Colonic mucosa (tissue), 4 donors: ENCODE measurements around the gene WDR5. TPM values are rescaled to one million over a fixed set of nuclear protein-coding genes. Genes with fewer than 3 reads are reported as not detected.

Experiments
- DNase-seq: peaks from one replicate; pipeline ENCODE4 v3.0.0-alpha.2; 2020
- H3K27ac ChIP-seq: fragments of 200-600 bp; one replicate; pipeline ENCODE4 v1.8.0; 2021
- H3K27me3 ChIP-seq: fragments of 200-600 bp; one replicate; pipeline ENCODE4 v1.8.0; 2021
- H3K36me3 ChIP-seq: fragments of 200-600 bp; one replicate; pipeline ENCODE4 v1.8.0; 2021
- H3K4me1 ChIP-seq: fragments of 200-600 bp; one replicate; pipeline ENCODE4 v1.8.0; 2021; ENCODE audit warnings: mild to moderate bottlenecking
- H3K4me3 ChIP-seq: fragments of 200-600 bp; one replicate; pipeline ENCODE4 v1.8.0; 2021
- H3K9ac ChIP-seq, 2 donors: one replicate each; pipeline ENCODE4 v1.7.0; 2013; ENCODE audit warnings: control low read depth in 2 of 2, low read depth in 2 of 2, low read length in 2 of 2
- H3K9me3 ChIP-seq: fragments of 200-600 bp; one replicate; pipeline ENCODE4 v1.8.0; 2021
- intact Hi-C: fragments of 100-400 bp; cut with DNase I; formaldehyde crosslinking; loops from one replicate; pipeline ENCODE4 v1.14.1; 2022
- total RNA-seq, 2 donors: library from RNA; stranded (reverse); fragmentation: NEBNext Ultra II Directional in 1 of 2; extraction: Animal tissue kit (Norgen Biotek cat#: 25700) in 1 of 2; gene quantifications; one replicate each; pipeline ENCODE4 v1.2.1, GENCODE V29; 2021
- TF ChIP-seq, protein P1 (sequence below): fragments of 200-600 bp; IDR thresholded peaks from one replicate; pipeline ENCODE4 v1.8.0; 2022; ENCODE audit warnings: antibody characterized with exemption, mild to moderate bottlenecking
- donor health status: healthy.
- donor health status: DM: no; HTN: no; CAD: no.
- donor health status: DM: no; HTN: no; CAD: no.

The WDR5 gene
- total RNA-seq, 2 donors from 2014 or later = 22.6 to 38.2 TPM

DNA sequence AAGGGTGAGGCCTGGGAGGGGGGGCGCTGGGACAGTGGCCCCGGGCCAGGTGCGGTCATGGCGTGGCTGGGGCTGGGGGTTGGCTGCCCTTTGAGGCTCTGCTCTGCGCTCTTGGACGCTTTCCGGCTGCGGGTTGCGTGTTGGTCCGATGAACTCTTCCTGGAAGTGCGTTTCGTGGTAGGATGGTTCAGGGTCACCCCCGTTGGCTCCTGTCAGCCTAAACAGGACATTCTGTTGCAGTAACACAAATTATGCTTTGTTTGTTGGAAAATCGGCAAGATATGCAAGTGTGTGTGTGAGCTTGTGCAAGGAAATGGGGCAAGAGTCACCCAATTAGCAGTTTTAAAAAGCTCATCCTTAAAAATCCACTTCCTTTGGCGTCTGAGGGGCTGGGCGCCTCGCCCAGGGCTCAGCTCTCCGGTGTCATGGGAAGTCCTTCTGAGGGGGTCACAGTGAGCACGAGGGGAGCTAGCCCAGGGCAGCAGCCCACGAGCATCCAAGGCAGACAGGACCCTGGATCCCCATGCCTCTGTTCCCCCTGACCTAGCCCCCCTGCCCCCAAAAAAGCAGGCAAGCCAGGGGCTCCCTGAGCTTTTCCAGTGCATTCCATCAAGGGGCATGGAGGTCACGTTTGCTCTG is 50.7 kb downstream of the WDR5 start:
- Histone ChIP-seq H3K27ac (no peak overlapping the region), H3K36me3 (no peaks in the 10 kb centered on the region), H3K9ac (no peak overlapping the region), H3K4me3 (no peak overlapping the region), H3K4me1 (no peaks in the 10 kb centered on the region), H3K9me3 (no peaks in the 10 kb centered on the region), H3K27me3 (no peaks in the 10 kb centered on the region)
- intact Hi-C loops = no loop called here
- DNase-seq = no peak
- TF ChIP-seq, protein P1, sequence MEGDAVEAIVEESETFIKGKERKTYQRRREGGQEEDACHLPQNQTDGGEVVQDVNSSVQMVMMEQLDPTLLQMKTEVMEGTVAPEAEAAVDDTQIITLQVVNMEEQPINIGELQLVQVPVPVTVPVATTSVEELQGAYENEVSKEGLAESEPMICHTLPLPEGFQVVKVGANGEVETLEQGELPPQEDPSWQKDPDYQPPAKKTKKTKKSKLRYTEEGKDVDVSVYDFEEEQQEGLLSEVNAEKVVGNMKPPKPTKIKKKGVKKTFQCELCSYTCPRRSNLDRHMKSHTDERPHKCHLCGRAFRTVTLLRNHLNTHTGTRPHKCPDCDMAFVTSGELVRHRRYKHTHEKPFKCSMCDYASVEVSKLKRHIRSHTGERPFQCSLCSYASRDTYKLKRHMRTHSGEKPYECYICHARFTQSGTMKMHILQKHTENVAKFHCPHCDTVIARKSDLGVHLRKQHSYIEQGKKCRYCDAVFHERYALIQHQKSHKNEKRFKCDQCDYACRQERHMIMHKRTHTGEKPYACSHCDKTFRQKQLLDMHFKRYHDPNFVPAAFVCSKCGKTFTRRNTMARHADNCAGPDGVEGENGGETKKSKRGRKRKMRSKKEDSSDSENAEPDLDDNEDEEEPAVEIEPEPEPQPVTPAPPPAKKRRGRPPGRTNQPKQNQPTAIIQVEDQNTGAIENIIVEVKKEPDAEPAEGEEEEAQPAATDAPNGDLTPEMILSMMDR = no peak

DNA sequence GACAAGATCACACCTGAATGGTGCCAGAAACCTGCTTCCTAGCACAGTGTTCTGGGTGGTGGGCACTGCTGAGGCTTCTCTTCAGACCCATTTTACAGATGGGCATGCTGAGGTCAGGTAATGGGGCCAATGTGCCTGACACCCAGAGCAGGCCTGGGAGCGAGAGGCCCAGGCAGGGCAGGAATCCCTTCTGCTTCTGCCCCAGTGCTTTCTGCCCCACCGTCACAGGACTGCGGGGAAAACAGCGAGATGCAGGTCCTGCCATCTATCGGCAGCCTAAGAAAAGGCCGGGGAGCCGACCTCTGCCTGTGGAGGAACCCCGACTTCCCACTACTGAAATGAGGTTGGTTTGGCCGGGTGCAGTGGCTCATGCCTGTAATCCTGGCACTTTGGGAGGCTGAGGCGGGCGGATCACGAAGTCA is 51.2 kb downstream of the WDR5 start:
- Histone ChIP-seq H3K4me1 (no peaks in the 10 kb centered on the region), H3K4me3 (no peak overlapping the region), H3K27ac (no peak overlapping the region), H3K9ac (no peak overlapping the region), H3K27me3 (no peaks in the 10 kb centered on the region), H3K9me3 (no peaks in the 10 kb centered on the region), H3K36me3 (no peaks in the 10 kb centered on the region)
- no peak for DNase-seq
- TF ChIP-seq, protein P1 = no peak
- intact Hi-C loops = no loop called here

DNA sequence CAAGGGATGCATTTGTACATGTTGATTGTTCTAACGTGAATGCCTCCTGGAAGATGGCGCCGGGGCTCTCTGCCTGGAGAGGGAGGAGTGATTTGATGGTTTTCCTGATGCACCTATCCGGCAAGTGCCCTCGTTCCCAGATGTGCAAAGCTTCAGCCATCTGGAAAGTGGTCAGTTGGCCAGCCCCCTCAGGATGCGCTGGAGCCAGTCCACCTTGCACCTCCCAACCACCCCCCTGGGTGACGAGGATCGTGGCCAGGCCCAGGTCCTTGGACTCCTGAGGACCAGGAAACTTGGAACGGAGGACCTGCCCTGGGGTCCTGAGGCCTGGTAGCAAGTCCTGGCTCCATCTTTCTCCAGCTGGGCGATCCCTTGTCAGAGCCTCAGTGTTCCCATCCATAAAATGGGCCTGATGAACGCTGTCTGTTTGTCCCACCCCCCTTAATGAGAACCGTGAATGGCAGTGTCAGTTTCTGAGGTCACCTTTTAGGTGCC is 52.1 kb downstream of the WDR5 start:
- intact Hi-C loops = no loop called here
- no peak for DNase-seq
- Histone ChIP-seq H3K4me3 (no peak overlapping the region), H3K9ac (no peak overlapping the region), H3K27ac (no peak overlapping the region), H3K4me1 (no peaks in the 10 kb centered on the region), H3K27me3 (no peaks in the 10 kb centered on the region), H3K9me3 (no peaks in the 10 kb centered on the region), H3K36me3 (no peaks in the 10 kb centered on the region)
- TF ChIP-seq, protein P1 = no peak

DNA sequence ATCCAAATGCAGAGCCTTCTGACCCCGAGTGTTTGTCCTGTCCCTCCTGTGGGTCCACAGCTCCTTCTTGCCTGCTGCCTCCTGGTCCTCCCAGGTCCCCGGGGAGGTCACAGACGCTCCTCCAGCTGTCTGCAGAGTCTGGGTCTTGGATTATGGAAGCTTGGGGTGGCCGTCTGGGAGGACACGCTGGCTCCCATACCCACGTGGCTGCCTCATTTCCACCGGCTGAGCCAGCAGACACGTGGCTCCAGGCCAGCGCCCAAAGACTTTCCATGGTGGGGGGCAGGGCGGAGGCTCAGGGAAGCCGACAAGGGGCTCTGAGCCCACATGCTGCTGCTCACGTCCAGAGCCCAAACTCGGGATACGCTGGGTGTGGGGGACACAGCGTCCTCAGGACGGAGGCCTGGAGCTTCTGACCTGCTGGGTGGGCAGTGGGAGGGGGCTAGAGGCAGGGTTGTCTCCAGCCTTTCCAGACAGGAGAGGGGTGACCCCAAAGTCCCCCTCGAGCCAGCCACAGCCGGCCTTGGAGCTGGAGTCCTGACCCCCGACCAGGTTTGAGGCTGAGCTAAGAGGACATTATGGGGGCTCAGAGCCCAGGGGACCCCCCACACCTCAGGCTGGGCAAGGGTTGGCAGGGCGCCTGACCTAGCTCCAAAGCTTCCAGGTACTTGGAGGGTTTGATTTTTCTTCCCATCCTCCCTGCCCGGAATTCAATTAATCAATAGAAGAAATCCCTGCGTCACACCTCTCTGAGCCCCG is 52.7 kb downstream of the WDR5 start:
- TF ChIP-seq, protein P1 = no peak
- no peaks in the 10 kb centered on the region for H3K4me1 ChIP-seq
- no peak overlapping the region for H3K27ac ChIP-seq
- H3K9ac ChIP-seq = no peak overlapping the region
- H3K27me3 ChIP-seq = no peaks in the 10 kb centered on the region
- no peak for DNase-seq
- no peaks in the 10 kb centered on the region for H3K9me3 ChIP-seq
- H3K36me3 ChIP-seq = no peaks in the 10 kb centered on the region
- intact Hi-C loops = no loop called here
- no peak overlapping the region for H3K4me3 ChIP-seq

DNA sequence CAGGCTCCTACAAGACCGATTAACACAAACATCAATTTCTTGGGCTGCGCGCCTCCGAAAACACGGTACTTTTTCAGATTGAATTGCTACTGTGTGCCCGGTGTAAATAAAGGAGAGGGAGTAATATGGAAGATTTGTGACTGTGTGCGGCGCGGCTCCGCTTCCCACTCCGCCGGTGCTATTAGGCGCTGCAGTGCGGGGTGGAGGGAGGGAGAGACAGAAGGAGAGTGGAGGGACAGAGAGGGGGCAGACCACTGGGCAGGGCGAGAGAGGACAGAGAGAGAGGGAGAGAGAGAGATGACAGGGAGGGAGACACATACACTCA is 53.2 kb downstream of the WDR5 start:
- no peaks in the 10 kb centered on the region for H3K36me3 ChIP-seq
- no peak overlapping the region for H3K9ac ChIP-seq
- no peak overlapping the region for H3K4me3 ChIP-seq
- intact Hi-C loops = no loop called here
- H3K27me3 ChIP-seq = no peaks in the 10 kb centered on the region
- no peak for DNase-seq
- H3K27ac ChIP-seq = no peak overlapping the region
- H3K9me3 ChIP-seq = no peaks in the 10 kb centered on the region
- no peaks in the 10 kb centered on the region for H3K4me1 ChIP-seq
- TF ChIP-seq, protein P1 = no peak
